AG04449 (cell line): ENCODE measurements around the gene RAB6B.

ENCODE experiments used
- CTCF ChIA-PET: fragments of 350-600 bp; formaldehyde crosslinking; extraction: SDS; loops from one replicate; lab custom pipeline; 2021; ENCODE audit warnings: antibody characterized with exemption; lab: Yijun Ruan, JAX
- POLR2A ChIA-PET: fragments of 400-600, 350-600 bp; formaldehyde crosslinking; extraction: SDS; loops from one replicate; lab custom pipeline; 2020; ENCODE audit warnings: antibody characterized with exemption, inconsistent platforms; lab: Yijun Ruan, JAX
- DNase-seq: peaks from one replicate; pipeline ENCODE4 v3.0.0-alpha.2; 2010; ENCODE audit warnings: low read depth, low spot score
- H3K4me3 ChIP-seq: 2 replicates; pipeline ENCODE4 v1.5.1; 2011; ENCODE audit warnings: low read depth, mild to moderate bottlenecking, control low read depth, low read length
- CTCF ChIP-seq: IDR thresholded peaks from one replicate; pipeline ENCODE4 v1.5.1; 2011; ENCODE audit warnings: mild to moderate bottlenecking, moderate library complexity, low read length, control low read depth, inconsistent platforms; ENCODE audit not compliant: insufficient read depth; ENCODE audit errors: missing control alignments

RAB6B gene

GRCh38 chr3:133828576-133829309 lies 66.9 kb downstream of the RAB6B start:
- no peak for DNase-seq
- no peak for TF ChIP-seq CTCF
- no peak overlapping the region for H3K4me3 ChIP-seq
- ChIA-PET POLR2A (no interaction called here), CTCF (interaction anchor here (4.1 kb wide), 1 partner anchor 11 kb away, joined by 18 read pairs; no protein-coding TSS in a partner anchor)

GRCh38 chr3:133827684-133828083 lies 68.0 kb downstream of the RAB6B start:
- H3K4me3 ChIP-seq = no peak overlapping the region
- TF ChIP-seq CTCF = no peak
- DNase-seq = no peak
- POLR2A ChIA-PET = no interaction called here
- CTCF ChIA-PET = interaction anchor here (4.1 kb wide), 1 partner anchor 10 kb away, joined by 18 read pairs; no protein-coding TSS in a partner anchor

- no peak for DNase-seq
- CTCF ChIA-PET = interaction anchor here (4.1 kb wide), 1 partner anchor 9 kb away, joined by 18 read pairs; no protein-coding TSS in a partner anchor
- POLR2A ChIA-PET = no interaction called here
- TF ChIP-seq CTCF = no peak
- H3K4me3 ChIP-seq = no peak overlapping the region
Observed at GRCh38 chr3:133827136-133827535, 68.5 kb downstream of the RAB6B start.

- no peak for TF ChIP-seq CTCF
- CTCF ChIA-PET = no interaction called here
- H3K4me3 ChIP-seq = no peak overlapping the region
- DNase-seq = no peak
- POLR2A ChIA-PET = no interaction called here
Observed at GRCh38 chr3:133825969-133826727, 69.5 kb downstream of the RAB6B start.

GRCh38 chr3:133824961-133825485 lies 70.7 kb downstream of the RAB6B start:
- H3K4me3 ChIP-seq = no peak overlapping the region
- TF ChIP-seq CTCF = no peak
- ChIA-PET CTCF (no interaction called here), POLR2A (no interaction called here)
- no peak for DNase-seq
